SK-N-SH (cell line): ENCODE results near the gene MRPS22. TPM values are rescaled to one million over a fixed set of nuclear protein-coding genes. Genes with fewer than 3 reads are reported as not detected.

Experiments
- CTCF ChIA-PET: fragments of 300-600, 350-600 bp; formaldehyde crosslinking; extraction: SDS; loops from one replicate; lab custom pipeline; 2021; lab: Yijun Ruan, JAX
- POLR2A ChIA-PET: fragments of 350-600 bp; sonication (Branson Sonifier 250); formaldehyde crosslinking; extraction: SDS; loops from one replicate; lab custom pipeline; 2020; ENCODE audit warnings: antibody characterized with exemption, inconsistent platforms; lab: Yijun Ruan, JAX
- DNase-seq: peaks from one replicate; pipeline ENCODE4 v3.0.0; 2012
- H2AFZ ChIP-seq: fragments of 200-600 bp; sonication (generic); 2 replicates; pipeline ENCODE4 v1.8.1; 2016; ENCODE audit warnings: antibody characterized with exemption, mild to moderate bottlenecking, low read depth
- H3F3A ChIP-seq: fragments of 200-600 bp; sonication (generic); replicated peaks from 2 replicates; pipeline ENCODE3; 2016; ENCODE audit warnings: antibody characterized with exemption, mild to moderate bottlenecking; ENCODE audit not compliant: insufficient read depth
- H3K27ac ChIP-seq, 2 experiments: fragments of 200-500 bp in 1 of 2; fragments of 200-600 bp in 1 of 2; sonication (Bioruptor generic) in 1 of 2; sonication (generic), shearing (Covaris generic) in 1 of 2; 2 replicates each; pipeline versions ENCODE4 v1.5.1 to v1.6.1; 2014 to 2016; ENCODE audit warnings: low read depth in 2 of 2, inconsistent platforms in 1 of 2, low read length in 1 of 2, mild to moderate bottlenecking in 1 of 2, mixed read lengths in 1 of 2
- H3K27me3 ChIP-seq: fragments of 200-600 bp; sonication (generic), shearing (Covaris generic); 2 replicates; pipeline ENCODE4 v1.6.1; 2016; ENCODE audit warnings: mixed run types; ENCODE audit not compliant: insufficient read depth
- H3K36me3 ChIP-seq, 2 experiments: fragments of 200-500 bp in 1 of 2; fragments of 200-600 bp in 1 of 2; sonication (Bioruptor generic) in 1 of 2; sonication (generic) in 1 of 2; replicated peaks in 1 of 2; 2 replicates each; pipeline versions ENCODE3 to v1.5.1; 2014 to 2016; ENCODE audit warnings: low read length in 1 of 2, mild to moderate bottlenecking in 1 of 2; ENCODE audit not compliant: insufficient read depth in 2 of 2, control insufficient read depth in 1 of 2
- H3K4me1 ChIP-seq, 2 experiments: fragments of 200-500 bp in 1 of 2; fragments of 200-600 bp in 1 of 2; sonication (Bioruptor generic) in 1 of 2; sonication (generic), shearing (Covaris generic) in 1 of 2; 2 replicates each; pipeline versions ENCODE4 v1.5.1 to v1.6.1; 2014 to 2016; ENCODE audit warnings: low read depth in 1 of 2, low read length in 1 of 2, mixed run types in 1 of 2; ENCODE audit not compliant: insufficient read depth in 2 of 2, control insufficient read depth in 1 of 2
- H3K4me2 ChIP-seq: fragments of 200-600 bp; sonication (generic), shearing (Covaris generic); 2 replicates; pipeline ENCODE4 v1.6.1; 2017; ENCODE audit warnings: mixed run types
- H3K4me3 ChIP-seq, 2 experiments: fragments of 200-500 bp in 1 of 2; fragments of 200-600 bp in 1 of 2; sonication (Bioruptor generic) in 1 of 2; sonication (generic), shearing (Covaris generic) in 1 of 2; 2 replicates each; pipeline versions ENCODE4 v1.5.1 to v1.8.1; 2014 to 2016; ENCODE audit warnings: low read depth in 2 of 2, inconsistent platforms in 1 of 2, low read length in 1 of 2, mild to moderate bottlenecking in 1 of 2, mixed read lengths in 1 of 2, moderate library complexity in 1 of 2
- H3K79me2 ChIP-seq: fragments of 200-600 bp; sonication (generic); 2 replicates; pipeline ENCODE4 v1.8.1; 2017; ENCODE audit warnings: mild to moderate bottlenecking; ENCODE audit not compliant: insufficient read depth
- H3K9ac ChIP-seq: fragments of 200-600 bp; sonication (generic); 2 replicates; pipeline ENCODE4 v1.6.1; 2017; ENCODE audit warnings: mixed run types
- H3K9me2 ChIP-seq: fragments of 200-600 bp; sonication (generic); 2 replicates; pipeline ENCODE4 v1.6.1; 2017; ENCODE audit warnings: mixed run types
- H3K9me3 ChIP-seq: fragments of 200-600 bp; sonication (generic); 2 replicates; pipeline ENCODE4 v1.6.1; 2017; ENCODE audit warnings: mixed run types, mild to moderate bottlenecking, moderate library complexity
- H4K20me1 ChIP-seq: fragments of 200-600 bp; sonication (generic); 2 replicates; pipeline ENCODE4 v1.6.1; 2017; ENCODE audit warnings: mild to moderate bottlenecking, mixed run types; ENCODE audit not compliant: insufficient read depth
- EP300 ChIP-seq, 2 experiments: IDR thresholded peaks; 2 replicates each; pipeline versions ENCODE4 v1.4.0 to v1.6.1; 2012; ENCODE audit warnings: borderline replicate concordance in 1 of 2, low read depth in 1 of 2, low read length in 1 of 2
- EZH2phosphoT487 ChIP-seq: fragments of 200-600 bp; sonication (generic); IDR thresholded peaks from 2 replicates; pipeline ENCODE4 v1.6.1; 2017; ENCODE audit warnings: low read depth, mixed run types, mild to moderate bottlenecking, antibody characterized with exemption, moderate library complexity, borderline replicate concordance
- FOSL2 ChIP-seq: IDR thresholded peaks from 2 replicates; pipeline ENCODE4 v1.4.0; 2012; ENCODE audit warnings: low read depth, mild to moderate bottlenecking, moderate library complexity, borderline replicate concordance
- FOXM1 ChIP-seq: IDR thresholded peaks from 2 replicates; pipeline ENCODE4 v1.4.0; 2012; ENCODE audit warnings: low read depth, mild to moderate bottlenecking
- GABPA ChIP-seq: IDR thresholded peaks from 2 replicates; pipeline ENCODE4 v1.4.0; 2012; ENCODE audit warnings: low read depth, mild to moderate bottlenecking
- GATA2 ChIP-seq: sonication (generic); formaldehyde crosslinking; IDR thresholded peaks from 2 replicates; pipeline ENCODE4 v1.5.0; 2020; ENCODE audit warnings: mild to moderate bottlenecking, missing genetic modification reagents
- IRF3 ChIP-seq: fragments of 150-350 bp; IDR thresholded peaks from 2 replicates; pipeline ENCODE4 v1.6.1; 2016; ENCODE audit warnings: mild to moderate bottlenecking, low read depth, low read length
- JUND ChIP-seq: IDR thresholded peaks from 2 replicates; pipeline ENCODE4 v1.4.0; 2012
- MAX ChIP-seq: IDR thresholded peaks from 2 replicates; pipeline ENCODE4 v1.4.0; 2012; ENCODE audit warnings: low read depth
- MXI1 ChIP-seq: IDR thresholded peaks from 2 replicates; pipeline ENCODE4 v1.6.1; 2012; ENCODE audit warnings: mild to moderate bottlenecking, low read depth, low read length, improper control_type of control experiment
- NFIC ChIP-seq: IDR thresholded peaks from 2 replicates; pipeline ENCODE4 v1.4.0; 2012; ENCODE audit warnings: borderline replicate concordance
- NRF1 ChIP-seq: IDR thresholded peaks from 2 replicates; pipeline ENCODE4 v1.6.1; 2012; ENCODE audit warnings: low read depth, mild to moderate bottlenecking, low read length
- PBX3 ChIP-seq: IDR thresholded peaks from 2 replicates; pipeline ENCODE4; 2012
- POLR2AphosphoS5 ChIP-seq: IDR thresholded peaks from 2 replicates; pipeline ENCODE4 v1.6.1; 2012; ENCODE audit warnings: low read depth, low read length
- RCOR1 ChIP-seq: fragments of 150-350 bp; IDR thresholded peaks from 2 replicates; pipeline ENCODE4 v1.6.1; 2017; ENCODE audit warnings: antibody characterized with exemption, low read length
- RXRA ChIP-seq: IDR thresholded peaks from 2 replicates; pipeline ENCODE4 v1.4.0; 2012; ENCODE audit warnings: low read depth, mild to moderate bottlenecking, borderline replicate concordance
- SIN3A ChIP-seq: IDR thresholded peaks from 2 replicates; pipeline ENCODE4 v1.6.1; 2012; ENCODE audit warnings: low read depth, mild to moderate bottlenecking, low read length, moderate library complexity, borderline replicate concordance
- TAF1 ChIP-seq: IDR thresholded peaks from 2 replicates; pipeline ENCODE4 v1.6.1; 2012; ENCODE audit warnings: low read depth, mild to moderate bottlenecking, low read length, moderate library complexity, borderline replicate concordance
- TCF12 ChIP-seq: IDR thresholded peaks from 2 replicates; pipeline ENCODE4 v1.4.0; 2012
- TEAD4 ChIP-seq: IDR thresholded peaks from 2 replicates; pipeline ENCODE4 v1.4.0; 2012; ENCODE audit warnings: mild to moderate bottlenecking, borderline replicate concordance; ENCODE audit not compliant: insufficient read depth
- USF1 ChIP-seq: IDR thresholded peaks from 2 replicates; pipeline ENCODE4 v1.4.0; 2012; ENCODE audit warnings: low read depth, borderline replicate concordance
- YY1 ChIP-seq: IDR thresholded peaks from 2 replicates; pipeline ENCODE4 v1.4.0; 2012; ENCODE audit warnings: low read depth, mild to moderate bottlenecking
- whole genome bisulfite sequencing: methylation state at CpG from one replicate; pipeline ENCODE4 v1.1.6; 2017; ENCODE audit warnings: low lambda C conversion rate; 5-methylcytosine and 5-hydroxymethylcytosine counted together
- polyA plus RNA-seq, 3 experiments: library from polyadenylated mRNA; depleted of rRNA; stranded (reverse); fragments of >200 nt; gene quantifications; 2 replicates each; pipeline ENCODE4 v1.2.3, GENCODE V29; 2012

The MRPS22 gene
- polyA plus RNA-seq, 1 of the 3 experiments (the other 2 are of a cell fraction), result 50.6 TPM

GRCh38 chr3:139312416-139312815 is 31.4 kb upstream of the MRPS22 start:
- peaks cover 7 to 43% of the 10 kb centered on the region in 2 experiments; a peak in 3 of 4 replicates for H3K4me1 ChIP-seq
- TF ChIP-seq EZH2phosphoT487, result no peak
- TF ChIP-seq MXI1, result no peak
- no peak for TF ChIP-seq USF1
- no peak for TF ChIP-seq SIN3A
- no peak for TF ChIP-seq RCOR1
- TF ChIP-seq TCF12, result no peak
- no peak for TF ChIP-seq FOSL2
- TF ChIP-seq GATA2 (CRISPR knock-in tag), result no peak
- TF ChIP-seq TEAD4, result no peak
- no peak for TF ChIP-seq JUND
- H3K9me3 ChIP-seq, result no peaks in the 10 kb centered on the region
- ChIA-PET POLR2A (no interaction called here), CTCF (interaction anchor here (0.8 to 3.2 kb wide), 4 partner anchors 15 to 377 kb away, joined by 3 to 10 read pairs (median 4); no protein-coding TSS in a partner anchor)
- H3K27ac ChIP-seq, result peak overlapping the region in 1 of 2 experiments; percentile 86; a peak in 3 of 4 replicates
- H3K27me3 ChIP-seq, result no peaks in the 10 kb centered on the region
- no peaks in the 10 kb centered on the region for H3K79me2 ChIP-seq
- H3K9ac ChIP-seq, result no peak overlapping the region
- H3F3A ChIP-seq, result peaks cover 24% of the 10 kb centered on the region
- no peak overlapping the region for H2AFZ ChIP-seq
- no peak overlapping the region for H3K4me3 ChIP-seq
- WGBS, result 78% methylated on average over 1 of the region's 1 CpG
- no peaks in the 10 kb centered on the region for H3K9me2 ChIP-seq
- H3K36me3 ChIP-seq, result no peaks in the 10 kb centered on the region
- no peak for DNase-seq
- H3K4me2 ChIP-seq, result peak overlapping the region; percentile 20; the same call in 1 of the 2 replicates
- no peaks in the 10 kb centered on the region for H4K20me1 ChIP-seq

GRCh38 chr3:139312959-139313358 is 30.9 kb upstream of the MRPS22 start:
- H3K9me2 ChIP-seq, result no peaks in the 10 kb centered on the region
- H3K4me2 ChIP-seq, result peak overlapping the region; percentile 20
- peaks cover 10 to 40% of the 10 kb centered on the region in 2 experiments; a peak in 3 of 4 replicates for H3K4me1 ChIP-seq
- peaks cover 24% of the 10 kb centered on the region for H3F3A ChIP-seq
- CTCF ChIA-PET, result interaction anchor here (0.8 to 3.2 kb wide), 5 partner anchors 16 to 377 kb away, joined by 3 to 10 read pairs (median 4); no protein-coding TSS in a partner anchor
- no peaks in the 10 kb centered on the region for H3K27me3 ChIP-seq
- H3K9me3 ChIP-seq, result no peaks in the 10 kb centered on the region
- no peaks in the 10 kb centered on the region for H4K20me1 ChIP-seq
- H3K4me3 ChIP-seq, result no peak overlapping the region
- H3K27ac ChIP-seq, result peak overlapping the region in 1 of 2 experiments; percentile 86; a peak in 2 of 4 replicates
- H3K9ac ChIP-seq, result no peak overlapping the region
- DNase-seq, result no peak
- H2AFZ ChIP-seq, result peak overlapping the region; percentile 82; the same call in 1 of the 2 replicates
- POLR2A ChIA-PET, result no interaction called here
- no peaks in the 10 kb centered on the region for H3K79me2 ChIP-seq
- no peaks in the 10 kb centered on the region for H3K36me3 ChIP-seq
- TF ChIP-seq MAX (peak; percentile 51; the same call in 1 of the 2 replicates), YY1 (peak; percentile 81), POLR2AphosphoS5 (peak; percentile 27; the same call in 1 of the 2 replicates), SIN3A (0 out of 2 replicates have a peak, but pooled peaks have one; percentile 23), RXRA (peak; percentile 95), NRF1 (no peak), EP300 (IDR thresholded peaks at IDR 0.05; ENCODE audit: borderline replicate concordance in 1 of 2, low read depth in 1 of 2, low read length in 1 of 2) (peak in 1 of 2 experiments; percentile 82; a peak in 1 of 4 replicates), JUND (peak; percentile 84), FOXM1 (0 out of 2 replicates have a peak, but pooled peaks have one; percentile 35), TAF1 (0 out of 2 replicates have a peak, but pooled peaks have one; percentile 15), NFIC (peak; percentile 56), TCF12 (peak; percentile 77), GATA2 (CRISPR knock-in tag) (no peak), TEAD4 (peak; percentile 75), USF1 (peak; percentile 36; the same call in 1 of the 2 replicates), FOSL2 (peak; percentile 88), RCOR1 (no peak), GABPA (no peak), IRF3 (no peak), PBX3 (peak; percentile 56; the same call in 1 of the 2 replicates)
- 27% methylated on average over 2 of the region's 2 CpGs for WGBS
